ENCODE results near the gene MEPCE. TPM values are rescaled to one million over a fixed set of nuclear protein-coding genes. Genes with fewer than 3 reads are reported as not detected.

Gene MEPCE
- total and polyA plus RNA-seq, 10 of the 15 experiments (the other 5 are each of a cell fraction or from before 2014, with no cell fraction given): 8.2 to 48.0 (median 22.1) TPM

GRCh38 chr7:100478958-100479660, 49.5 kb downstream of the MEPCE start, which contains the start of gene TSC22D4 (continued):
- peak; percentile 88 for TF ChIP-seq POLR2AphosphoS5 (IDR thresholded peaks at IDR 0.05; ENCODE audit: low read length)
- TF ChIP-seq BACH1 (IDR thresholded peaks at IDR 0.05; ENCODE audit: borderline replicate concordance): no peak; the same call in 1 of the 2 replicates
- TF ChIP-seq ZSCAN29 (IDR thresholded peaks at IDR 0.05): no peak
- peak; percentile 39 for TF ChIP-seq KLF5 (IDR thresholded peaks at IDR 0.05; ENCODE audit: partially characterized antibody)
- no peak for TF ChIP-seq PRDM15 (CRISPR knock-in tag; IDR thresholded peaks at IDR 0.05)
- TF ChIP-seq NRF1 (conservative IDR thresholded peaks at IDR 0.05; ENCODE audit: low read depth, low read length): 0 out of 2 replicates have a peak, but pooled peaks have one; percentile 3
- TF ChIP-seq CTCF (IDR thresholded peaks at IDR 0.05 in 2 of 3, conservative IDR thresholded peaks at IDR 0.05 in 1 of 3; ENCODE audit: control insufficient read depth in 2 of 3, extremely low read depth in 1 of 3, insufficient read depth in 1 of 3, low read depth in 3 of 3, low read length in 3 of 3): no peak
- peak; percentile 43; the same call in 1 of the 2 replicates for TF ChIP-seq ATF7 (IDR thresholded peaks at IDR 0.05; ENCODE audit: low read depth)
- no peak for TF ChIP-seq ZZZ3 (IDR thresholded peaks at IDR 0.05; ENCODE audit: control insufficient read depth, insufficient read length, low read depth)
- TF ChIP-seq RELB (IDR thresholded peaks at IDR 0.05; ENCODE audit: low read depth): peak; percentile 91
- peak in 1 of 2 experiments; percentile 46; a peak in 2 of 3 replicates for TF ChIP-seq EGR1 (IDR thresholded peaks at IDR 0.05; ENCODE audit: borderline replicate concordance in 1 of 2, low read depth in 2 of 2, low read length in 2 of 2)
- 0 out of 2 replicates have a peak, but pooled peaks have one; percentile 28 for TF ChIP-seq RB1 (IDR thresholded peaks at IDR 0.05; ENCODE audit: borderline replicate concordance)
- peak; percentile 100 for TF ChIP-seq NFXL1 (IDR thresholded peaks at IDR 0.05; ENCODE audit: borderline replicate concordance)
- peak; percentile 45; the same call in 1 of the 2 replicates for TF ChIP-seq CBX5 (IDR thresholded peaks at IDR 0.05; ENCODE audit: low read depth)
- TF ChIP-seq TARDBP (IDR thresholded peaks at IDR 0.05; ENCODE audit: borderline replicate concordance): no peak
- TF ChIP-seq RAD21 (IDR thresholded peaks at IDR 0.05; ENCODE audit: insufficient read depth, low read depth, low read length): no peak
- TF ChIP-seq EP300 (IDR thresholded peaks at IDR 0.05; ENCODE audit: borderline replicate concordance in 1 of 2, control insufficient read depth in 1 of 2, low read depth in 2 of 2, low read length in 2 of 2): no peak
- TF ChIP-seq CHD4 (IDR thresholded peaks at IDR 0.05): no peak
- TF ChIP-seq TAF1 (IDR thresholded peaks at IDR 0.05; ENCODE audit: borderline replicate concordance, low read depth, low read length): peak; percentile 32; the same call in 1 of the 2 replicates
- no peak for TF ChIP-seq ASH2L (IDR thresholded peaks at IDR 0.05; ENCODE audit: borderline replicate concordance, low read depth)
- no peak for TF ChIP-seq CREM (IDR thresholded peaks at IDR 0.05; ENCODE audit: low read depth)
- no peak for TF ChIP-seq KDM1A (IDR thresholded peaks at IDR 0.05; ENCODE audit: borderline replicate concordance)

All from GM12878 (cell line).